GM18517 (cell line): Measurements from ENCODE around the gene ASTL.

ENCODE experiments used
- ATAC-seq: cut with Tn5 transposase; IDR thresholded peaks from one replicate; pipeline ENCODE4 v1.9.1; 2021; ENCODE audit warnings: mild to moderate bottlenecking, moderate library complexity; ENCODE audit not compliant: unreplicated experiment

Gene ASTL

GRCh38 chr2:96083989-96084857, 54.1 kb downstream of the ASTL start:
- no peak for ATAC-seq

- ATAC-seq = no peak
Observed at GRCh38 chr2:96083064-96083939, 55.0 kb downstream of the ASTL start.

GRCh38 chr2:96082211-96083063, 55.9 kb downstream of the ASTL start:
- no peak for ATAC-seq

DNA sequence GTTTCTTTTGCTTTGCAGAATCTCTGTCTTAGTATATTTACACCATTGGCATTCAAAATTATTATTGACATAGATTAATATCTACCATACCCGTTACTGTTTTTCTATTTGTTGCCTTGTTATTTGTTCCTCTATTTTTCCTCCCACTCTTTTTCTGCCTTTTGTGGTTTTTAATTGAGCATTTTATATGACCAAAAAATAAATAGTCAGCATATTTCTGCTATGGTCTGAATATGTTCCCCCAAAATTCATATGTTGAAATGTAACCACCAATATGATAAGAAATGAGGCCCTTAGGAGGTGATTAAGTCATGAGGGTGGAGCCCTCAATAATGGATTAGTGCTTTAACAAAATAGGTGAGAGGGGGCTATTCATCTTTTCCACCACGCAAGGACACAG, 57.3 kb downstream of the ASTL start:
- ATAC-seq = no peak

DNA sequence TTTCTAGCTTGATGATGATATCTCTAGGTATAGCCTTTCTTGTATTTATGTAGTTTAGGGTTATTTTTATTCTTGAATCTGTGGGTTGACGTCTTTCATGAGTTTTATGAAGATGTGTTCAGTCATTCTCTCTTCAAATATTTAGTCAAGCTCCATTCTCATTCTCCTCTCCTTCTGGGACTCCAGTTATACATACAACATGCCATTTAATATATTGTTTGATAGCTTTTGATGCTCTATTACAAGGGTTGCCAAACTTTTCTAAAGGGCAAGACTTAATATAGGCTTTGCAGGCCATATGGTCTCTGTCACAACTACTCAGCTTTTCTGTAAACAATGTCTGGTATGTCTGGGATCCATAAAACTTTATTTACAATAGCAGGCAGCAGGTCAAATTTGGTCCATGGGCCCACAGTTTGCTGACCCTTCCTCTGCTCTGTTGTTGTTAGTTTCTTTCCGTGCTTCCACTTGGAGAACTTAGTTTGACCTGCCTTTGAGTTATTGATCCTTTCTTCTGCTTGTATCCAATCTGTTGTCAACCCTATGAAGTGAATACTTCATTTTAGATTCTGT, 63.0 kb downstream of the ASTL start:
- ATAC-seq = no peak

DNA sequence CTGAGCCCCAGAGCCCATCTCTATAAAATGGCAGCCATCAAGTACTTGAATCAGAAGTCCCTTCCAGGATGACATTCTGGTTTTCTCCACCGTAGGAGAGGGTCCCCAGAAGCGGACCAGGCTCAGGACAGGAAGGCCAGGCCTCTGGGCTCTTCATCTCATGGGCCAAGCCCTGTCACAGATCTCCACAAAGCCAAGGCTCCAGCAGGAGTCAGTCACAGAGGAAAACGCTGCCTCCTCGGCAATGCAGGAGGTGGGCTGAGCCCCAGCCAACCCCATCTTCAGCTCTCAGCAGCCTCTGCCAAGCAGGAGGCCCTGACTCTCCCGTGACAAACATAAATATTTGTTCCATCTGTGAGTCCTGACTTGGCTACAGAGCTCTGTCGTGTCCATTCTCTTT, 64.1 kb downstream of the ASTL start:
- no peak for ATAC-seq

DNA sequence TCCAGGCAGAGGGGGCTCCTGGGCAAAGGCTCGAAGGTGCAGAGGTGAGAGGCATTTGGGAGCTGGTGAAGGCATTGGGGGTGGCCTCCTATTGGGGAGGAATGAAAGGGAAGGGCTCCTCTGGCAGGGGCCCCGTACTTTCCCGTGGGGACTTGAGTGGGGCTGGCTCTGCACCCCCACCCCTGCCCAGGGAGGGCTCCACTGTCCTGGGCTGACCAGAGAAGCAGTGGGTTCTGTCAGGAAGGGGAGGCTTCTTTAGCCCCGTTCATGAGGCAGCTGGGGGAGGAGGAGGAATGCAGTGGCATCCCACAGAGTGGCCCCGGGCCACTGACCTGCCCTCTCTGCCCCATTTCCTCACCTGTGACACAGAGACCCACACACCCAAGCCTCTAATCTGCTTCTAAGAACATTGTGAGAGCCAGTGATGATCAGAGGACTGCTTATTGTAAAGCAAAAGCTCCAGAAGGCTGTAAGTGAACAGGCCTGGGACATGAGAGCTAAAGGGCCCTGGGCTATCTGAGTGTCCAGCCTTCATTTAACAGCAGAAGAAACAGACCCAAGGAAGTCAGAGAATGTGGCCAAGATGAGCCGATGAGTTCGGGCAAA, 65.0 kb downstream of the ASTL start:
- ATAC-seq = no peak
